CD4-positive, alpha-beta T cell treated with Interleukin-4 for 4 hours (primary cell): ENCODE measurements around the gene ONECUT2.

Source experiments
- DNase-seq: peaks from one replicate; pipeline ENCODE4 v3.0.0-alpha.2; 2020

The ONECUT2 gene

GRCh38 chr18:57431467-57432080 lies 3.6 kb upstream of the ONECUT2 start:
- DNase-seq, result no peak

- no peak for DNase-seq
Measured at GRCh38 chr18:57432140-57432539, 3.0 kb upstream of the ONECUT2 start.

GRCh38 chr18:57432751-57433400 lies 2.3 kb upstream of the ONECUT2 start:
- no peak for DNase-seq

GRCh38 chr18:57433482-57433881 lies 1.7 kb upstream of the ONECUT2 start:
- no peak for DNase-seq

- no peak for DNase-seq
Measured at GRCh38 chr18:57433934-57434535, 1.1 kb upstream of the ONECUT2 start.

- no peak for DNase-seq
Measured at GRCh38 chr18:57435846-57436190, 644 bp downstream of the ONECUT2 start.

GRCh38 chr18:57436191-57436964 lies 1.2 kb downstream of the ONECUT2 start:
- DNase-seq, result no peak

GRCh38 chr18:57436965-57437333 lies 1.8 kb downstream of the ONECUT2 start:
- DNase-seq, result no peak

GRCh38 chr18:57437402-57437765 lies 2.2 kb downstream of the ONECUT2 start:
- DNase-seq, result no peak

- no peak for DNase-seq
Measured at GRCh38 chr18:57437766-57438671, 2.8 kb downstream of the ONECUT2 start.

- DNase-seq, result no peak
Measured at GRCh38 chr18:57438743-57439608, 3.8 kb downstream of the ONECUT2 start.

GRCh38 chr18:57439609-57439968 lies 4.4 kb downstream of the ONECUT2 start:
- no peak for DNase-seq

GRCh38 chr18:57439985-57440330 lies 4.8 kb downstream of the ONECUT2 start:
- DNase-seq, result no peak

GRCh38 chr18:57440331-57441070 lies 5.3 kb downstream of the ONECUT2 start:
- no peak for DNase-seq

GRCh38 chr18:57441071-57441794 lies 6.1 kb downstream of the ONECUT2 start:
- DNase-seq, result no peak

- DNase-seq, result no peak
Measured at GRCh38 chr18:57443247-57443646, 8.1 kb downstream of the ONECUT2 start.

- no peak for DNase-seq
Measured at GRCh38 chr18:57443702-57444101, 8.5 kb downstream of the ONECUT2 start.

- DNase-seq, result no peak
Measured at GRCh38 chr18:57444301-57444759, 9.2 kb downstream of the ONECUT2 start.

- DNase-seq, result no peak
Measured at GRCh38 chr18:57445488-57446319, 10.5 kb downstream of the ONECUT2 start.

- DNase-seq, result no peak
Measured at GRCh38 chr18:57446322-57446721, 11.1 kb downstream of the ONECUT2 start.
